BLaER1 (cell line): ENCODE results near the gene ITFG1.
"Not testable (repeated sequence)": the region's sequence is repeated elsewhere in the genome, so short reads cannot be mapped to it uniquely, and the experiment has no call there.

ENCODE experiments used
- H3K27ac ChIP-seq: shearing (Covaris generic); formaldehyde crosslinking; 2 replicates; pipeline ENCODE4 v1.8.1; 2022
- H3K27me3 ChIP-seq: shearing (Covaris generic); formaldehyde crosslinking; 2 replicates; pipeline ENCODE4 v1.8.1; 2022
- H3K36me3 ChIP-seq: shearing (Covaris generic); formaldehyde crosslinking; 2 replicates; pipeline ENCODE4 v1.8.1; 2022
- H3K4me1 ChIP-seq: shearing (Covaris generic); formaldehyde crosslinking; 2 replicates; pipeline ENCODE4 v1.8.1; 2022
- H3K4me2 ChIP-seq: shearing (Covaris generic); formaldehyde crosslinking; 2 replicates; pipeline ENCODE4 v1.8.1; 2022
- H3K4me3 ChIP-seq: shearing (Covaris generic); formaldehyde crosslinking; 2 replicates; pipeline ENCODE4 v1.8.1; 2022
- H3K9ac ChIP-seq: shearing (Covaris generic); formaldehyde crosslinking; 2 replicates; pipeline ENCODE4 v1.8.1; 2022
- H3K9me3 ChIP-seq: shearing (Covaris generic); formaldehyde crosslinking; 2 replicates; pipeline ENCODE4 v1.8.1; 2022
- H4K20me1 ChIP-seq: shearing (Covaris generic); formaldehyde crosslinking; 2 replicates; pipeline ENCODE4 v1.8.1; 2022
- Cebpa-rat ChIP-seq: shearing (Covaris generic); IDR thresholded peaks from 2 replicates; pipeline ENCODE4 v1.8.1; 2022

Gene ITFG1

DNA sequence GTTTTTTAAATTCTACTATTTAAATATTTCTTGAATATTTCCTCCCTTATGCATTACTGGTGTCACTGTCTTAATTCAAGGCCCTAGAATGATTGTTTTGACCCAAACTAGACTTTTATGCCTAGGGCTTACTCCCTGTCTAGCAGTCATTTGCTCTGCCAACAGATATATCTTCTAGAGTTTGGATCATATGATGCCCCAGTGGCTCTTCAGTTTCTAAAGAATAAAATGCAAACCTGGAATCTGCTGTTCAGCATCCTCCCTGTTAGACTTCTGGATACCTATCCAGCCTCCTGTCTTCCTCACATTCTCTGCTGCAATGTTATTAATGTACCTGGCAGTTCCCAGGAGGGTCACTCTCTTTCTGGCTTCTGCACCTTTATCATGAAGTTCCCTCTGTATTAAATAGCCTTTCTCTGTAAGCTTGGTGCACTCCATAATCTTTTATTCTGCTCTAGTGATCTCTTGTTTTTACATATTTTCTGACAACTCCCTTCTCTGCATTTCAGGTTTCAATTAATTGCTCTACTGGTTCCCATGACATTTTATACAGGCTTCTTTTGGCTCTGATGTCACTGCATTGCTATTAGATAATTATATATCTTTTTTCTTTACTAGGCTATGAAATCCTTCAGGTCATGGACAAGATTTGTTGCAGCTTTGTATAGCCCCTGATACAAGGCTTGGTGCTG lies 15.9 kb upstream of the ITFG1 start:
- Histone ChIP-seq H3K27ac (no peak overlapping the region), H3K4me2 (no peak overlapping the region), H3K36me3 (peaks cover 29% of the 10 kb centered on the region), H3K4me1 (no peaks in the 10 kb centered on the region), H3K9me3 (no peaks in the 10 kb centered on the region; the same call in 1 of the 2 replicates), H4K20me1 (no peaks in the 10 kb centered on the region; the same call in 1 of the 2 replicates), H3K27me3 (no peaks in the 10 kb centered on the region), H3K9ac (no peak overlapping the region), H3K4me3 (no peak overlapping the region)
- TF ChIP-seq Cebpa-rat, result no peak

GRCh38 chr16:47475786-47476185 lies 14.9 kb upstream of the ITFG1 start:
- no peak for TF ChIP-seq Cebpa-rat
- Histone ChIP-seq H3K4me1 (no peaks in the 10 kb centered on the region), H3K36me3 (peaks cover 36% of the 10 kb centered on the region), H3K27ac (no peak overlapping the region), H3K4me2 (no peak overlapping the region), H3K9ac (no peak overlapping the region), H3K9me3 (no peaks in the 10 kb centered on the region; the same call in 1 of the 2 replicates), H3K4me3 (no peak overlapping the region), H4K20me1 (no peaks in the 10 kb centered on the region; the same call in 1 of the 2 replicates), H3K27me3 (no peaks in the 10 kb centered on the region)

- H3K4me2 ChIP-seq, result no peak overlapping the region
These were observed 12.9 kb upstream of the ITFG1 start for GRCh38 chr16:47473792-47474191.

GRCh38 chr16:47473004-47473403 lies 12.1 kb upstream of the ITFG1 start:
- H4K20me1 ChIP-seq, H3K4me2 ChIP-seq, H3K9me3 ChIP-seq, H3K27ac ChIP-seq, H3K4me3 ChIP-seq, H3K27me3 ChIP-seq, H3K9ac ChIP-seq, H3K4me1 ChIP-seq: not testable (repeated sequence)
- peaks cover 36% of the 10 kb centered on the region for H3K36me3 ChIP-seq

More at GRCh38 chr16:47473792-47474191, 12.9 kb upstream of the ITFG1 start:
- no peak for TF ChIP-seq Cebpa-rat
- H3K4me3 ChIP-seq, result no peak overlapping the region
- H3K27ac ChIP-seq, result no peak overlapping the region
- no peaks in the 10 kb centered on the region for H3K4me1 ChIP-seq
- peaks cover 32% of the 10 kb centered on the region for H3K36me3 ChIP-seq
- no peaks in the 10 kb centered on the region; the same call in 1 of the 2 replicates for H4K20me1 ChIP-seq
- H3K9me3 ChIP-seq, result no peaks in the 10 kb centered on the region; the same call in 1 of the 2 replicates
- no peaks in the 10 kb centered on the region for H3K27me3 ChIP-seq
- no peak overlapping the region for H3K9ac ChIP-seq

DNA sequence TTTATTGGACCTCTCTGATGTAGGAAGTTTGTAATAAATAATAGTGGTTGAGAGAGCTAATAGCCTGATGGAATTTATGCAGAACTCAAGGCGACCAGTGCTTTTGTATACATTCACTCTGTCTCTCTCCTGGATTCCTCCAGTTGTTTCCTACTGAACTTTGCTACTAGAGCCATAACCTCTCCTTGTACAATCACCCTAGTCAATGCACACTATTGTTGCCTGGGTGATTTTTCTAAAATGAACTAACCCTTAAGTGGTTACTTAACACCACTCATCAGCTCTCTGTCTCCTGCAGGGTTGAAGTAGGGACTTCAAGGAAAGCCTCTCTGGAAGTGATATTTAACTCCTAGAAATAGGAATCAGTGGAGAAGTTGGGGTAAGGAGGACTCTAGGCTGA lies 9.9 kb upstream of the ITFG1 start:
- Histone ChIP-seq H3K9ac (no peak overlapping the region), H3K27ac (no peak overlapping the region), H3K4me1 (0 out of 2 replicates have a peak, but pooled peaks cover 2% of the 10 kb centered on the region), H3K36me3 (peaks cover 36% of the 10 kb centered on the region), H3K4me2 (no peak overlapping the region), H3K4me3 (no peak overlapping the region), H4K20me1 (no peaks in the 10 kb centered on the region; the same call in 1 of the 2 replicates), H3K27me3 (no peaks in the 10 kb centered on the region), H3K9me3 (no peaks in the 10 kb centered on the region; the same call in 1 of the 2 replicates)
- TF ChIP-seq Cebpa-rat, result no peak

DNA sequence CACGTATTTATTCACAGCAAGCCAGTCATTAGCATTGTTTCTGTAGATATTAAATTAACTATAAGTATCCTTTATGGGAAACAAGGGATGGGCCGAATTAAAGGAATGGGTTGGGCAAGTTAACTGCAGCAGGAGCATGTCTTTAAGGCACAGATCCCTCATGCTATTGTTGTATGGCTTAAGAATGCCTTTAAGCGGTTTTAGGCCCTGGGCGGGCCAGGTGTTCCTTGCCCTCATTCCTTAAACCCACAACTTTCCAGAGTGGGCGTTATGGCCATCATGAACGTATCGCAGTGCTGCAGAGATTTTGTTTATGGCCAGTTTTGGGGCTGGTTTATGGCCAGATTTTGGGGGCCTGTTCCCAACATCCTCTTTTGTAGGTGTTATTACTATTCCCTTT lies 9.3 kb upstream of the ITFG1 start:
- Histone ChIP-seq H3K9ac (no peak overlapping the region), H3K36me3 (peaks cover 34% of the 10 kb centered on the region), H3K27me3 (no peaks in the 10 kb centered on the region), H3K4me1 (peaks cover 8% of the 10 kb centered on the region), H3K4me2 (no peak overlapping the region), H3K27ac (no peak overlapping the region), H3K4me3 (no peak overlapping the region), H3K9me3 (no peaks in the 10 kb centered on the region; the same call in 1 of the 2 replicates), H4K20me1 (no peaks in the 10 kb centered on the region)
- TF ChIP-seq Cebpa-rat, result no peak

GRCh38 chr16:47469227-47469626 lies 8.4 kb upstream of the ITFG1 start:
- H3K36me3 ChIP-seq, result peaks cover 34% of the 10 kb centered on the region
- no peak overlapping the region for H3K4me3 ChIP-seq
- H3K4me1 ChIP-seq, result peaks cover 18% of the 10 kb centered on the region
- H3K9ac ChIP-seq, result no peak overlapping the region
- H3K27ac ChIP-seq, result no peak overlapping the region
- H3K9me3 ChIP-seq, result no peaks in the 10 kb centered on the region; the same call in 1 of the 2 replicates
- no peak for TF ChIP-seq Cebpa-rat
- H3K4me2 ChIP-seq, result no peak overlapping the region
- no peaks in the 10 kb centered on the region for H4K20me1 ChIP-seq
- H3K27me3 ChIP-seq, result no peaks in the 10 kb centered on the region

GRCh38 chr16:47468070-47468689 lies 7.3 kb upstream of the ITFG1 start:
- H3K9ac ChIP-seq, H3K4me2 ChIP-seq, H3K9me3 ChIP-seq, H3K4me3 ChIP-seq, H3K27me3 ChIP-seq, H3K27ac ChIP-seq, H4K20me1 ChIP-seq: not testable (repeated sequence)
- Histone ChIP-seq H3K36me3 (peaks cover 34% of the 10 kb centered on the region), H3K4me1 (peaks cover 28% of the 10 kb centered on the region)

GRCh38 chr16:47467501-47467900 lies 6.6 kb upstream of the ITFG1 start:
- Histone ChIP-seq H3K4me2 (no peak overlapping the region), H3K9me3 (no peaks in the 10 kb centered on the region; the same call in 1 of the 2 replicates), H3K4me1 (peaks cover 35% of the 10 kb centered on the region), H3K9ac (no peak overlapping the region), H3K27me3 (no peaks in the 10 kb centered on the region), H3K27ac (no peak overlapping the region), H4K20me1 (no peaks in the 10 kb centered on the region), H3K4me3 (no peak overlapping the region), H3K36me3 (peaks cover 32% of the 10 kb centered on the region)
- TF ChIP-seq Cebpa-rat, result no peak

GRCh38 chr16:47465919-47466630 lies 5.2 kb upstream of the ITFG1 start:
- TF ChIP-seq Cebpa-rat, result no peak
- Histone ChIP-seq H3K27ac (no peak overlapping the region), H3K4me3 (no peak overlapping the region), H3K36me3 (peaks cover 19% of the 10 kb centered on the region), H3K4me2 (peak overlapping the region; percentile 87; the same call in 1 of the 2 replicates), H3K9ac (no peak overlapping the region), H3K9me3 (no peaks in the 10 kb centered on the region; the same call in 1 of the 2 replicates), H4K20me1 (no peaks in the 10 kb centered on the region), H3K4me1 (peaks cover 41% of the 10 kb centered on the region), H3K27me3 (no peaks in the 10 kb centered on the region)
